K562 (cell line): ENCODE measurements around the gene ERFL.
A peak's percentile ranks its signal among the peaks of the same experiment; 100 is the strongest.

Source experiments
- FOSL1 ChIP-seq: fragments of 200-800 bp; sonication (Bioruptor generic); conservative IDR thresholded peaks from 2 replicates; pipeline ENCODE4 v1.6.1; 2016; ENCODE audit warnings: missing genetic modification characterization, missing compliant biosample characterization
- GTF2F1 ChIP-seq: IDR thresholded peaks from 2 replicates; pipeline ENCODE4 v1.6.1; 2011; ENCODE audit warnings: low read depth, low read length, improper control_type of control experiment
- JUNB ChIP-seq: fragments of 450-650 bp; formaldehyde crosslinking; conservative IDR thresholded peaks from 2 replicates; pipeline ENCODE4 v1.4.0; 2020; ENCODE audit warnings: mild to moderate bottlenecking
- MAFG ChIP-seq: fragments of 450-650 bp; conservative IDR thresholded peaks from 2 replicates; pipeline ENCODE4 v1.6.1; 2016; ENCODE audit warnings: missing genetic modification characterization, missing compliant biosample characterization
- PHF8 ChIP-seq: fragments of 200-600 bp; sonication (generic); IDR thresholded peaks from 2 replicates; pipeline ENCODE4 v1.6.1; 2012; ENCODE audit warnings: mixed run types, mild to moderate bottlenecking, inconsistent platforms, low read length, moderate library complexity, borderline replicate concordance
- POLR3A ChIP-seq: IDR thresholded peaks from 2 replicates; pipeline ENCODE4 v1.6.1; 2011; ENCODE audit warnings: borderline replicate concordance, mild to moderate bottlenecking, moderate library complexity; ENCODE audit not compliant: insufficient read length, insufficient read depth; ENCODE audit errors: extremely low read depth
- RBFOX2 ChIP-seq: fragments of 200-400 bp; formaldehyde crosslinking; IDR thresholded peaks from 2 replicates; pipeline ENCODE4 v1.6.1; 2017; ENCODE audit warnings: low read depth, mild to moderate bottlenecking, low read length, moderate library complexity
- SETDB1 ChIP-seq: IDR thresholded peaks from one replicate; pipeline ENCODE4 v1.6.1; 2012; ENCODE audit warnings: low read length, control low read depth, inconsistent platforms
- TAF15 ChIP-seq: fragments of 200-400 bp; formaldehyde crosslinking; IDR thresholded peaks from 2 replicates; pipeline ENCODE4 v1.6.1; 2017; ENCODE audit warnings: mild to moderate bottlenecking, low read depth, low read length, moderate library complexity
- TEAD4 ChIP-seq, 2 experiments: sonication (generic) in 1 of 2; formaldehyde crosslinking in 1 of 2; IDR thresholded peaks; 2 replicates each; pipeline versions ENCODE4 v1.6.1 to v1.8.0; 2012 to 2022; ENCODE audit warnings: borderline replicate concordance in 1 of 2, inconsistent platforms in 1 of 2, low read length in 1 of 2, mild to moderate bottlenecking in 1 of 2, missing genetic modification reagents in 1 of 2
- ZNF24 ChIP-seq: fragments of 450-650 bp; IDR thresholded peaks from 2 replicates; pipeline ENCODE4 v1.6.1; 2016
- ZNF384 ChIP-seq: IDR thresholded peaks from 2 replicates; pipeline ENCODE4 v1.6.1; 2012; ENCODE audit warnings: low read depth, low read length, improper control_type of control experiment
- TF ChIP-seq, protein P1 (sequence below), 3 experiments: IDR thresholded peaks in 2 of 3; conservative IDR thresholded peaks in 1 of 3; 2 replicates each; pipeline ENCODE4 v1.5.1; 2011 to 2012; ENCODE audit warnings: low read length in 3 of 3, mild to moderate bottlenecking in 3 of 3, control low read depth in 2 of 3, improper control_type of control experiment in 1 of 3, inconsistent platforms in 1 of 3, low read depth in 1 of 3, mixed read lengths in 1 of 3, moderate library complexity in 1 of 3; ENCODE audit not compliant: insufficient read depth in 2 of 3
- TF ChIP-seq, protein P2 (sequence below), 2 experiments: fragments of 450-650 bp; formaldehyde crosslinking in 1 of 2; IDR thresholded peaks; 2 replicates each; pipeline versions ENCODE4 v1.4.0 to v1.6.1; 2014 to 2020; ENCODE audit warnings: mild to moderate bottlenecking in 2 of 2, borderline replicate concordance in 1 of 2, low read depth in 1 of 2

DNA sequence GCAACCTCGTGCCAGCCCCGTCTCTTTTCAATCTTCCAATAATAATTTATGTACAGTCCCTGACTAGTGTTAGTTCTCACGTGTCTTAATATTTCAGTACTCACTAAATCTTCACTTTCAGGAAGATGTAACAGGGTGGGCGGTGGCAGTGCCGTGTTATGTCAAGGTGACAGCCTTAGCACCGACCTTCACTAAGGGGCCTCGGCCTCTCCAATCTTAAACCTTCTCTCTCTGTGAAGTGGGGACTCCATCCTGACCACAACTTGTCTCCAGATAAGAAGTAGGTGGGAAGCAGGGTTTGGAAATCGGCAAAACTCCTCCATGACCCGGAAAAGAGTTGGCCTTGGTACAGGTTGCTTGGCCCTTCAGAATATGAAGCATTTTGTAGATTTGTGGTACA is 66.4 kb downstream of the ERFL start:
- no peak for TF ChIP-seq GTF2F1
- TF ChIP-seq SETDB1 = no peak
- TF ChIP-seq, protein P1, sequence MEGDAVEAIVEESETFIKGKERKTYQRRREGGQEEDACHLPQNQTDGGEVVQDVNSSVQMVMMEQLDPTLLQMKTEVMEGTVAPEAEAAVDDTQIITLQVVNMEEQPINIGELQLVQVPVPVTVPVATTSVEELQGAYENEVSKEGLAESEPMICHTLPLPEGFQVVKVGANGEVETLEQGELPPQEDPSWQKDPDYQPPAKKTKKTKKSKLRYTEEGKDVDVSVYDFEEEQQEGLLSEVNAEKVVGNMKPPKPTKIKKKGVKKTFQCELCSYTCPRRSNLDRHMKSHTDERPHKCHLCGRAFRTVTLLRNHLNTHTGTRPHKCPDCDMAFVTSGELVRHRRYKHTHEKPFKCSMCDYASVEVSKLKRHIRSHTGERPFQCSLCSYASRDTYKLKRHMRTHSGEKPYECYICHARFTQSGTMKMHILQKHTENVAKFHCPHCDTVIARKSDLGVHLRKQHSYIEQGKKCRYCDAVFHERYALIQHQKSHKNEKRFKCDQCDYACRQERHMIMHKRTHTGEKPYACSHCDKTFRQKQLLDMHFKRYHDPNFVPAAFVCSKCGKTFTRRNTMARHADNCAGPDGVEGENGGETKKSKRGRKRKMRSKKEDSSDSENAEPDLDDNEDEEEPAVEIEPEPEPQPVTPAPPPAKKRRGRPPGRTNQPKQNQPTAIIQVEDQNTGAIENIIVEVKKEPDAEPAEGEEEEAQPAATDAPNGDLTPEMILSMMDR (IDR thresholded peaks at IDR 0.05 in 2 of 3, conservative IDR thresholded peaks at IDR 0.05 in 1 of 3; ENCODE audit: insufficient read depth in 2 of 3, low read depth in 1 of 3, low read length in 3 of 3) = no peak
- no peak for TF ChIP-seq FOSL1 (tag)
- TF ChIP-seq TAF15 = no peak
- no peak for TF ChIP-seq ZNF384
- no peak for TF ChIP-seq PHF8
- no peak for TF ChIP-seq ZNF24
- TF ChIP-seq RBFOX2 = 0 out of 2 replicates have a peak, but pooled peaks have one; percentile 3
- no peak for TF ChIP-seq POLR3A
- TF ChIP-seq TEAD4 (IDR thresholded peaks at IDR 0.05; ENCODE audit: low read length) = no peak
- no peak for TF ChIP-seq TEAD4 (CRISPR knock-in tag; IDR thresholded peaks at IDR 0.05; ENCODE audit: borderline replicate concordance)
- no peak for TF ChIP-seq MAFG
- TF ChIP-seq, protein P2, sequence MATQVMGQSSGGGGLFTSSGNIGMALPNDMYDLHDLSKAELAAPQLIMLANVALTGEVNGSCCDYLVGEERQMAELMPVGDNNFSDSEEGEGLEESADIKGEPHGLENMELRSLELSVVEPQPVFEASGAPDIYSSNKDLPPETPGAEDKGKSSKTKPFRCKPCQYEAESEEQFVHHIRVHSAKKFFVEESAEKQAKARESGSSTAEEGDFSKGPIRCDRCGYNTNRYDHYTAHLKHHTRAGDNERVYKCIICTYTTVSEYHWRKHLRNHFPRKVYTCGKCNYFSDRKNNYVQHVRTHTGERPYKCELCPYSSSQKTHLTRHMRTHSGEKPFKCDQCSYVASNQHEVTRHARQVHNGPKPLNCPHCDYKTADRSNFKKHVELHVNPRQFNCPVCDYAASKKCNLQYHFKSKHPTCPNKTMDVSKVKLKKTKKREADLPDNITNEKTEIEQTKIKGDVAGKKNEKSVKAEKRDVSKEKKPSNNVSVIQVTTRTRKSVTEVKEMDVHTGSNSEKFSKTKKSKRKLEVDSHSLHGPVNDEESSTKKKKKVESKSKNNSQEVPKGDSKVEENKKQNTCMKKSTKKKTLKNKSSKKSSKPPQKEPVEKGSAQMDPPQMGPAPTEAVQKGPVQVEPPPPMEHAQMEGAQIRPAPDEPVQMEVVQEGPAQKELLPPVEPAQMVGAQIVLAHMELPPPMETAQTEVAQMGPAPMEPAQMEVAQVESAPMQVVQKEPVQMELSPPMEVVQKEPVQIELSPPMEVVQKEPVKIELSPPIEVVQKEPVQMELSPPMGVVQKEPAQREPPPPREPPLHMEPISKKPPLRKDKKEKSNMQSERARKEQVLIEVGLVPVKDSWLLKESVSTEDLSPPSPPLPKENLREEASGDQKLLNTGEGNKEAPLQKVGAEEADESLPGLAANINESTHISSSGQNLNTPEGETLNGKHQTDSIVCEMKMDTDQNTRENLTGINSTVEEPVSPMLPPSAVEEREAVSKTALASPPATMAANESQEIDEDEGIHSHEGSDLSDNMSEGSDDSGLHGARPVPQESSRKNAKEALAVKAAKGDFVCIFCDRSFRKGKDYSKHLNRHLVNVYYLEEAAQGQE (IDR thresholded peaks at IDR 0.05; ENCODE audit: borderline replicate concordance) = no peak
- TF ChIP-seq, protein P2 (CRISPR knock-in tag; IDR thresholded peaks at IDR 0.05; ENCODE audit: low read depth) = no peak
- TF ChIP-seq JUNB (CRISPR knock-in tag) = no peak
